Nephron (organoid): ENCODE data around the gene ZC3H12C.

Experiments
- H3K27ac Mint-ChIP-seq, 3 experiments: 2 replicates each; pipeline ENCODE4 v1.8.0; 2020; ENCODE audit warnings: mixed read lengths in 3 of 3, mild to moderate bottlenecking in 2 of 3, moderate library complexity in 1 of 3
- H3K27me3 Mint-ChIP-seq: 2 replicates; pipeline ENCODE4 v1.8.0; 2021; ENCODE audit warnings: low read depth, mild to moderate bottlenecking, moderate library complexity, mixed read lengths
- H3K36me3 Mint-ChIP-seq: 2 replicates; pipeline ENCODE4 v1.8.0; 2020; ENCODE audit warnings: low read depth, mixed read lengths
- H3K4me1 Mint-ChIP-seq: 2 replicates; pipeline ENCODE4 v1.8.0; 2020; ENCODE audit warnings: mixed read lengths
- H3K4me3 Mint-ChIP-seq, 3 experiments: 2 replicates each; pipeline ENCODE4 v1.8.0; 2020; ENCODE audit warnings: mild to moderate bottlenecking in 3 of 3, mixed read lengths in 3 of 3, moderate library complexity in 2 of 3
- H3K9me3 Mint-ChIP-seq: 2 replicates; pipeline ENCODE4 v1.8.0; 2020; ENCODE audit warnings: mixed read lengths
- CTCF ChIP-seq, 3 experiments: fragments of 200-600 bp; sonication (generic); IDR thresholded peaks; one replicate each; pipeline ENCODE4 v1.5.0; 2021; ENCODE audit warnings: antibody characterized with exemption in 3 of 3; ENCODE audit not compliant: unreplicated experiment in 3 of 3

ZC3H12C gene

GRCh38 chr11:110092111-110092514 is 1.1 kb upstream of the ZC3H12C start:
- peak overlapping the region; percentile 98 for H3K27ac Mint-ChIP-seq
- peak overlapping the region; percentile 90 to 98 (median 92) for H3K4me3 Mint-ChIP-seq
- no peak for TF ChIP-seq CTCF (IDR thresholded peaks at IDR 0.05; ENCODE audit: unreplicated experiment in 3 of 3)
- H3K9me3 Mint-ChIP-seq = no peaks in the 10 kb centered on the region
- peaks cover 25% of the 10 kb centered on the region for H3K4me1 Mint-ChIP-seq
- H3K36me3 Mint-ChIP-seq = no peaks in the 10 kb centered on the region
- peaks cover 10% of the 10 kb centered on the region for H3K27me3 Mint-ChIP-seq

- no peak for TF ChIP-seq CTCF (IDR thresholded peaks at IDR 0.05; ENCODE audit: unreplicated experiment in 3 of 3)
- H3K4me1 Mint-ChIP-seq = peaks cover 25% of the 10 kb centered on the region
- peak overlapping the region; percentile 85 to 98 (median 94) for H3K27ac Mint-ChIP-seq
- H3K9me3 Mint-ChIP-seq = no peaks in the 10 kb centered on the region
- no peaks in the 10 kb centered on the region for H3K36me3 Mint-ChIP-seq
- peaks cover 5% of the 10 kb centered on the region for H3K27me3 Mint-ChIP-seq
- peak overlapping the region; percentile 88 to 92 (median 90) for H3K4me3 Mint-ChIP-seq
These were observed 460 bp downstream of the ZC3H12C start for GRCh38 chr11:110093407-110094297.

GRCh38 chr11:110094298-110095285 is 1.4 kb downstream of the ZC3H12C start:
- H3K9me3 Mint-ChIP-seq = no peaks in the 10 kb centered on the region
- H3K4me3 Mint-ChIP-seq = peak overlapping the region; percentile 88 to 92 (median 90)
- no peaks in the 10 kb centered on the region for H3K36me3 Mint-ChIP-seq
- peak overlapping the region; percentile 85 to 97 (median 94) for H3K27ac Mint-ChIP-seq
- TF ChIP-seq CTCF (IDR thresholded peaks at IDR 0.05; ENCODE audit: unreplicated experiment in 3 of 3) = no peak
- peaks cover 5% of the 10 kb centered on the region for H3K27me3 Mint-ChIP-seq
- peaks cover 25% of the 10 kb centered on the region for H3K4me1 Mint-ChIP-seq

- Mint-ChIP-seq H3K27me3 (peaks cover 5% of the 10 kb centered on the region), H3K9me3 (peaks cover 1% of the 10 kb centered on the region), H3K4me1 (peaks cover 28% of the 10 kb centered on the region), H3K4me3 (peak overlapping the region; percentile 18 to 35 (median 28)), H3K27ac (no peak overlapping the region), H3K36me3 (peaks cover 4% of the 10 kb centered on the region)
- TF ChIP-seq CTCF (IDR thresholded peaks at IDR 0.05; ENCODE audit: unreplicated experiment in 3 of 3) = no peak
These were observed 2.4 kb downstream of the ZC3H12C start for GRCh38 chr11:110095554-110095953.

GRCh38 chr11:110096496-110096895 is 3.3 kb downstream of the ZC3H12C start:
- no peak for TF ChIP-seq CTCF (IDR thresholded peaks at IDR 0.05; ENCODE audit: unreplicated experiment in 3 of 3)
- H3K27me3 Mint-ChIP-seq = peaks cover 5% of the 10 kb centered on the region
- peak overlapping the region in 1 of 3 experiments; percentile 31 for H3K27ac Mint-ChIP-seq
- H3K36me3 Mint-ChIP-seq = peaks cover 12% of the 10 kb centered on the region
- peaks cover 33% of the 10 kb centered on the region for H3K4me1 Mint-ChIP-seq
- H3K9me3 Mint-ChIP-seq = peaks cover 9% of the 10 kb centered on the region
- peak overlapping the region; percentile 23 to 73 (median 38) for H3K4me3 Mint-ChIP-seq
